Cerebellar cortex (tissue), 1 donor: ENCODE data around the gene LRIG1.
A peak's percentile ranks its signal among the peaks of the same experiment; 100 is the strongest.

Experiments used
- DNase-seq: peaks from one replicate; pipeline ENCODE4 v3.0.0-alpha.2; 2015; ENCODE audit warnings: low spot score

LRIG1 gene

GRCh38 chr3:66486646-66487045 lies 14.2 kb downstream of the LRIG1 start:
- no peak for DNase-seq

- DNase-seq = no peak
These were observed 14.6 kb downstream of the LRIG1 start for GRCh38 chr3:66486202-66486601.

GRCh38 chr3:66485291-66485968 lies 15.4 kb downstream of the LRIG1 start:
- DNase-seq = peak; percentile 85

GRCh38 chr3:66484106-66484844 lies 16.5 kb downstream of the LRIG1 start:
- DNase-seq = peak; percentile 30

- DNase-seq = no peak
These were observed 17.4 kb downstream of the LRIG1 start for GRCh38 chr3:66483409-66483906.

GRCh38 chr3:66483006-66483405 lies 17.8 kb downstream of the LRIG1 start:
- DNase-seq = peak; percentile 94

GRCh38 chr3:66482018-66482404 lies 18.8 kb downstream of the LRIG1 start:
- DNase-seq = peak; percentile 28

- DNase-seq = no peak
These were observed 19.5 kb downstream of the LRIG1 start for GRCh38 chr3:66481071-66482017.

GRCh38 chr3:66480666-66481065 lies 20.2 kb downstream of the LRIG1 start:
- DNase-seq = no peak

GRCh38 chr3:66479532-66479947 lies 21.3 kb downstream of the LRIG1 start:
- no peak for DNase-seq

- no peak for DNase-seq
These were observed 21.9 kb downstream of the LRIG1 start for GRCh38 chr3:66478960-66479359.

GRCh38 chr3:66477856-66478255 lies 23.0 kb downstream of the LRIG1 start:
- no peak for DNase-seq

- DNase-seq = no peak
These were observed 23.9 kb downstream of the LRIG1 start for GRCh38 chr3:66476852-66477381.

GRCh38 chr3:66475386-66476020 lies 25.3 kb downstream of the LRIG1 start:
- no peak for DNase-seq

- DNase-seq = no peak
These were observed 27.1 kb downstream of the LRIG1 start for GRCh38 chr3:66473692-66474091.

GRCh38 chr3:66473181-66473580 lies 27.6 kb downstream of the LRIG1 start:
- DNase-seq = no peak

- no peak for DNase-seq
These were observed 28.3 kb downstream of the LRIG1 start for GRCh38 chr3:66472313-66473134.

GRCh38 chr3:66470956-66471686 lies 29.7 kb downstream of the LRIG1 start:
- no peak for DNase-seq

- DNase-seq = no peak
These were observed 30.5 kb downstream of the LRIG1 start for GRCh38 chr3:66470285-66470684.

GRCh38 chr3:66469220-66469640 lies 31.6 kb downstream of the LRIG1 start:
- no peak for DNase-seq
